SK-MEL-5 (cell line): ENCODE measurements around the gene RAB40B. TPM values are rescaled to one million over a fixed set of nuclear protein-coding genes. Genes with fewer than 3 reads are reported as not detected.
"Not testable (repeated sequence)": the region's sequence is repeated elsewhere in the genome, so short reads cannot be mapped to it uniquely, and the experiment has no call there.

Source experiments
- DNase-seq: peaks from one replicate; pipeline ENCODE4 v3.0.0-alpha.2; 2016; ENCODE audit warnings: low read depth, low spot score
- in situ Hi-C: cut with HindIII; loops from 2 replicates; pipeline ENCODE4 v1.10.0; 2016; ENCODE audit warnings: low sequenced_read_pairs, high pct_unique_total_duplicates, low pct_unique_long_range_greater_than_20kb
- polyA plus RNA-seq, 2 experiments: library from polyadenylated mRNA; depleted of rRNA; stranded (reverse); fragments of >200 nt; gene quantifications; 2 replicates each; pipeline ENCODE4 v1.2.3, GENCODE V29; 2015
- total RNA-seq: library from RNA; depleted of rRNA; stranded (reverse); fragments of >200 nt; shearing (Covaris generic); gene quantifications from 2 replicates; pipeline ENCODE4 v1.2.3, GENCODE V29; 2014; rRNA removed

Gene RAB40B
- total RNA-seq: 3.5 and 4.8 TPM in 2 replicates
- 6.3 and 10.4 TPM in 2 replicates for polyA plus RNA-seq (2015; cell fraction: cytosol; rRNA removed)
- 6.4 and 23.8 TPM in 2 replicates for polyA plus RNA-seq (2015; cell fraction: nucleus; rRNA removed)

GRCh38 chr17:82698065-82698973 is at the start of gene RAB40B:
Gene RAB40B (minus strand): TSS chr17:82698698. CDS start chr17:82698596, 102 bp downstream.
- in situ Hi-C loops: no loop called here
- DNase-seq: peak; percentile 98

GRCh38 chr17:82745524-82745923 is 47.0 kb upstream of the RAB40B start:
- in situ Hi-C loops: no loop called here
- no peak for DNase-seq

- peak; percentile 64 for DNase-seq
- in situ Hi-C loops: not testable (repeated sequence)
These were observed 46.2 kb upstream of the RAB40B start for GRCh38 chr17:82744736-82745135.

- no peak for DNase-seq
- in situ Hi-C loops: no loop called here
These were observed 45.1 kb upstream of the RAB40B start for GRCh38 chr17:82743344-82744219.

GRCh38 chr17:82740906-82741759 is 42.6 kb upstream of the RAB40B start:
- DNase-seq: no peak
- in situ Hi-C loops: no loop called here

- in situ Hi-C loops: no loop called here
- peak; percentile 52 for DNase-seq
These were observed 39.7 kb upstream of the RAB40B start for GRCh38 chr17:82737967-82738877.

- in situ Hi-C loops: no loop called here
- DNase-seq: no peak
These were observed 38.1 kb upstream of the RAB40B start for GRCh38 chr17:82736511-82737185.

GRCh38 chr17:82734987-82735866 is 36.7 kb upstream of the RAB40B start, which contains the start of gene FN3K:
Gene FN3K (plus strand): TSS chr17:82735615. CDS start chr17:82735637, 22 bp downstream.
- no peak for DNase-seq
- in situ Hi-C loops: no loop called here

GRCh38 chr17:82732118-82732743 is 33.7 kb upstream of the RAB40B start:
- in situ Hi-C loops: no loop called here

GRCh38 chr17:82729479-82730260 is 31.2 kb upstream of the RAB40B start:
- in situ Hi-C loops: no loop called here
- no peak for DNase-seq

More at GRCh38 chr17:82732118-82732743, 33.7 kb upstream of the RAB40B start:
- no peak for DNase-seq

- DNase-seq: no peak
- in situ Hi-C loops: no loop called here
These were observed 27.9 kb upstream of the RAB40B start for GRCh38 chr17:82726427-82726826.

GRCh38 chr17:82723169-82723807 is 24.8 kb upstream of the RAB40B start:
- no peak for DNase-seq
- in situ Hi-C loops: no loop called here

GRCh38 chr17:82722341-82723013 is 24.0 kb upstream of the RAB40B start:
- DNase-seq: no peak

More at GRCh38 chr17:82722341-82723013, 24.0 kb upstream of the RAB40B start:
- in situ Hi-C loops: no loop called here
